ENCODE data around the gene DCLK1.

DNA sequence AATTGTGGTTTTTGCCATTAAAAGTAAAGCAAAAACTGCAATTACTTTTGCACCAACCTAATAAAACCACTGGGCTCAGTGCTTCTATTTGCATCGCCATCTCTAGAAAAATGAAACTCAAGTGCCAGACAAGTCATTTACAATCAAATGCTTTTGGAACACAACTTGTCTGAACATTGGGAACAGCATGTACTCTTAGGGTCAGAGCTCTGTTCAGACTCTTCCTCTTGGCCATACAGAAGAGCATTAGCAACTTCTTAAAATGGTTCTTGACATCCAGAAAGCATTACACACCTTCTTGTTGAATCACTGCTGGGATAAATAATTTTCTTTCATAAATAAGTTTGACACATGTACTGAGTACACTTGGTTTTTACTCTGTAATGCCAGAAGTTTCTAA is 272.5 kb downstream of the DCLK1 start:
- TF ChIP-seq, protein P1, sequence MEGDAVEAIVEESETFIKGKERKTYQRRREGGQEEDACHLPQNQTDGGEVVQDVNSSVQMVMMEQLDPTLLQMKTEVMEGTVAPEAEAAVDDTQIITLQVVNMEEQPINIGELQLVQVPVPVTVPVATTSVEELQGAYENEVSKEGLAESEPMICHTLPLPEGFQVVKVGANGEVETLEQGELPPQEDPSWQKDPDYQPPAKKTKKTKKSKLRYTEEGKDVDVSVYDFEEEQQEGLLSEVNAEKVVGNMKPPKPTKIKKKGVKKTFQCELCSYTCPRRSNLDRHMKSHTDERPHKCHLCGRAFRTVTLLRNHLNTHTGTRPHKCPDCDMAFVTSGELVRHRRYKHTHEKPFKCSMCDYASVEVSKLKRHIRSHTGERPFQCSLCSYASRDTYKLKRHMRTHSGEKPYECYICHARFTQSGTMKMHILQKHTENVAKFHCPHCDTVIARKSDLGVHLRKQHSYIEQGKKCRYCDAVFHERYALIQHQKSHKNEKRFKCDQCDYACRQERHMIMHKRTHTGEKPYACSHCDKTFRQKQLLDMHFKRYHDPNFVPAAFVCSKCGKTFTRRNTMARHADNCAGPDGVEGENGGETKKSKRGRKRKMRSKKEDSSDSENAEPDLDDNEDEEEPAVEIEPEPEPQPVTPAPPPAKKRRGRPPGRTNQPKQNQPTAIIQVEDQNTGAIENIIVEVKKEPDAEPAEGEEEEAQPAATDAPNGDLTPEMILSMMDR (IDR thresholded peaks at IDR 0.05 in 4 of 5, conservative IDR thresholded peaks at IDR 0.05 in 1 of 5): no peak
- TF ChIP-seq POLR2A (IDR thresholded peaks at IDR 0.05): no peak

Data from gastrocnemius medialis (tissue), 4 donors.